ENCODE measurements around the gene BDKRB2.

- TF ChIP-seq EZH2 (IDR thresholded peaks at IDR 0.05; ENCODE audit: borderline replicate concordance, low read depth, low read length, poor library complexity, severe bottlenecking) (no peak), CTCF (conservative IDR thresholded peaks at IDR 0.05; ENCODE audit: low read depth, low read length) (no peak)
Observed at GRCh38 chr14:96213871-96214465, 9.3 kb downstream of the BDKRB2 start.

Measured in A673 (cell line).